GM21526 (cell line): Measurements from ENCODE around the gene ZNF618.

ENCODE experiments used
- ATAC-seq: cut with Tn5 transposase; IDR thresholded peaks from one replicate; pipeline ENCODE4 v1.9.1; 2021; ENCODE audit warnings: moderate library complexity; ENCODE audit not compliant: unreplicated experiment, low FRiP score

ZNF618 gene

DNA sequence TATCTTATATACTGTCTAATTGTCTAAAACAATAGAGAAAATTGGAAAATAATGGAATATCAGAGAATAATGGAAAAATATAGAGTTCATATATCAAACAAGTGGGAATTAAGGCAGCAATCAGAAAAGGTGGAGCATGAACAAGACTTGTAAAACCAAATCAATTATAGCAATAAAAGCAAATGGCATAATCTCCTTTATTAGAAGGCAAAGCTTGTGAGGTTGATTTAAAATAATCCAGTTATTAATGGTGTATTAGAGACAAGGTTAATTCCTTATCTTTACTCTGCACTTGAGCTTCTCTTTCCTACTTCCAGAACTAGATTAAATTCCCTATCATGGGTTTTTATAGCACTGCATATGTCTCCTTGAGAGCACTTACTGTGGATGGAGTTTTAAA is 137.9 kb downstream of the ZNF618 start:
- ATAC-seq: no peak

DNA sequence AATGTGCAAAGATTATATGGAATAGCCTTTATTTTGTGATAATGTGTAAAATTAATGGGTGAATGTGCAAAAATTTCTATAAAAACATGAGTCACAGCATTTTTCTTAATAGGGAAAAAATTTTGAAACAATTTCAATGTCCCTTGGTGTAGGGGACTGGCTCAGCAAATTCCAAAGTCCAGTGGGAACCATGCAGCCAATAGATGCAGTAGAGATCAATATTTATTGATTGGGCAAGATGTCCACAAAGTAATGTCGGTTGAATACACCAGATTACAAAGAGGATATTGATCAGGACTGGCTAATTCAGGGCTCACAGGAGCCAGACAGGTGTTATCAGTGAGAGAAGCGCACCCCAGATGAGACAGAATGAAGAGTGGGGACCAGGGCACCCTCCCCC is 139.5 kb downstream of the ZNF618 start:
- no peak for ATAC-seq

DNA sequence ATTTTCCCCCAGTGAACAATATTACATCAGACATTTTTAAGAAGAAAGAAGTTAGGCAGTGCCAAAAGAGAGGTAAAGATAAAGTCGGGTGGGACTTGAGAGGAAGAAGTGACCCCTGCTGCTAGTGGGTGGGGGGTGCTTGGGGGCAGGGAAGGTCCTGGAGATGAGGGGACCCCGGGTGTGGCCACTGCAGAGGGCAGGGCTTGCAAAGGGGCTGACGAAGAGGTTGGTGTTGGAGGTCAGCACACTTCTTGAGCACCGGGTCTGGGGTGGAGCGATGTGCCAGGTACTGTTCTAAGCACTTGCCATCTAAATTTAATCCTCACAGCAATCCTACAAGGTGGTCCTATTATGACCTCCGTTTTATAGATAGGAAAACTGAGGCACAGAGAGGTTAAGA is 140.0 kb downstream of the ZNF618 start:
- no peak for ATAC-seq

DNA sequence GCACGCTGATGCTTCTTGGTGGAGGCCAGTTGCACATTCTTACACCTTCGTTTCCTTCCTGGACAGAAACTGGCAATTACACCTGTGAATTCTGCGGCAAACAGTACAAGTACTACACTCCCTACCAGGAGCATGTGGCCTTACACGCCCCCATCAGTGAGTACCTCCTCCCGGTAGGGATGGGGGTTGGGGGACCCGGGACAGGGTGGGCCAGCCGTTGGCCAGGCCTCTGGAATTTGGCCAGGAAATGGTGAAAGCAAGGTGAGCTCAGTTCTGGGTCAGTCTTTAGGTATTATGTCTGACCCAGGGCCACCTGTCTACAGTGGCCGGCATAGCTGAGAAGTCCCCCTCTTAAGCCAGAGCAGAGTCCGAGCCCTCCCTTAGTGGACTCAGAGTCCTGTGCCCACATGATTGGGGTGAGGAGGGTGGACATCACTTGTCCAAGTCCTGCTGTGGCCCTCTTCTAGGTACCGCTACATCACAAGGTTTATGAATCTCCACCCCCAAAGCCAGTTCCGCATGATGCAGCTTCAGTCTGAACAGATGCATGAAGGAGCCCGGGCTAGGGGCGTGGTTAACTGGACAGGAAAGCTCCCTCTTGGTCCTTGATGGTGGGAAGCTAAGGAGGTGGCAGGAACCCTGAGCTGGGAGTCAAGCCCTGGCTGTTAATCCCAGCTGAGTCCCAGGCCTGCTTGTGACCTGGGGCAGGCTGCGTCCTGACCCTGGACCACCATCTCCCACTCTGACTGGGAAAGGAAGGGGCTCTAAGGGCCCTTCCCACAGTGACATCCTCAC is 140.7 kb downstream of the ZNF618 start:
- ATAC-seq: no peak

DNA sequence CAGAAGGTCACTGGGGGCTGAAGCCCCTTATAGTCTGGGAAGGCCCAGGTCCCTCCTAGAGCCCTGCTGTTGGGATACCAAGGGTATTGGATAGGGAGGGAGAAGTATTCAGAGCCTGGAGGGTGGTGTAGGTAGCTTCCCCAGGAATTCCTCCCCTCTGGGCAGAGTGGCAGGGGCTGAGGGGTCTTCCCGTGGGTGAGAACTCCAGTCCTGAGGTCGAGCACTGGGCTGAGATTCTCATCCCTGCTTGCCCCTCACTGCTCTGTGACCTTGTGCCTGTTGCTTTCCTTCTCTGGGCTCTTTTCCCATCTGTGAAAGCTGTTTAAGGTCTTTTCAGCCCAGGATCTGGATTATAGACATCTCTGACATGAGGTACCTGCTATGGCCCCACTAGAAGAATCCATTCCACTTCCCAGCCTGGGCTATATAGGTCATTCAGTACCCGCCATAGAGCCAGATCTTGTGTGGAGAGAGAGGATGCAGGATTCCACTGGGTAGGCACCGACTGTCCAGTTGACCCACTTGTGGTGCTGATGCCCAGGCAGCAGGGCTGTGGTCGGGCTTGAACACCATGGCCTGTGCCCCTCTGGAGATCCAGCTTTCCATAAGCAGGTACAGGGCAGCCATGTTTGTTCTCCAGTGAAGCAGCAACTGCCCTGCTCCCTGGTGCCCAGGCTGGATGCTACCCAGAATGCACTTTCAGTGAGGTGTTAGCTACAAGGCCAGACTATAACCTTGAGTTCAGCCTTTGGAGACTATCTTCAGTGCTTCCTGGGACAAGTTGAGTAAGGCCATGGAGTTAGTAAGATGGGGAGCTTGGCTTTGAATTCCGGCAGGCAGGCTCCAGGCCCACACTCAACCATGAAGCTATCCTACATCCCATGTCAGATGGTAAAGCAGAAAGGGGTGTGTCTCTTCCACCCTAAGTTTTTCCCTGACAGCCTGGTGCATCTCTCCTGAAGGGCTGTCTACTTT is 141.9 kb downstream of the ZNF618 start:
- ATAC-seq: no peak

DNA sequence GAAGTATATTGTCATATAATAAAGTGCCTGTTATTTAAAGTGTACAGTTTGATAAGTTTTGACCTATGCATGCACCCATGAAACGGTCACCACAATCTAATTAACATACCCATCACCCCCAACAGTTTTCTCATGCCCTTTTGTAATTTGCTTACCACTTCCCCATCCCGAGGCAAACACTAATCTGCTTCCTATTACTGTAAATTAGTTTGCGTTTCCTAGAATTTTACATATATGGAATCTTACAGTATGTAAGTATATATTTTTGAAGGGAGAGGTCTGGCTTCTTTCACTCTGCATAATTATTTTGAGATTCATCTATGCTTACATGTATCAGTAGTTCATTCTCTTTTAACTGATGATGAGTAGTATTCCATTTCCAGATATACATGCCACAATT is 145.5 kb downstream of the ZNF618 start:
- no peak for ATAC-seq

DNA sequence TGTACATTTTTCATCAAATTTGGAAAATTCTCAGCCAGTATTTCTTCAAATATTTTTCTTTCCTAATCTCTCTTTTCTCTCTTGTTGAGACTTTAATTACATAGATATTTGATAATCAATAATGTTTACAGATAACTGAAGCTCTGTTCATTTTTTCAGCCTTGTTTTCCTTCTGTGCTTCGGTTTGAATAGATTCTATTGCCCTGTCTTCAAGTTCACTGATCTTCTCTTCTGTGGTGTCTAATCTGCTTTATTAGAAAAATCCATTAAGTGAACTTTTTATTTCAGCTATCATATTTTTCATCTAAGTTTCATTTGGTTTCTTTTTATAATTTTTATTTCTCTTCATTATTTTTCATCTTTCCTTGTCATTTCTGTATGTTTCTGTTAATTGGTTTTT is 147.9 kb downstream of the ZNF618 start:
- no peak for ATAC-seq

DNA sequence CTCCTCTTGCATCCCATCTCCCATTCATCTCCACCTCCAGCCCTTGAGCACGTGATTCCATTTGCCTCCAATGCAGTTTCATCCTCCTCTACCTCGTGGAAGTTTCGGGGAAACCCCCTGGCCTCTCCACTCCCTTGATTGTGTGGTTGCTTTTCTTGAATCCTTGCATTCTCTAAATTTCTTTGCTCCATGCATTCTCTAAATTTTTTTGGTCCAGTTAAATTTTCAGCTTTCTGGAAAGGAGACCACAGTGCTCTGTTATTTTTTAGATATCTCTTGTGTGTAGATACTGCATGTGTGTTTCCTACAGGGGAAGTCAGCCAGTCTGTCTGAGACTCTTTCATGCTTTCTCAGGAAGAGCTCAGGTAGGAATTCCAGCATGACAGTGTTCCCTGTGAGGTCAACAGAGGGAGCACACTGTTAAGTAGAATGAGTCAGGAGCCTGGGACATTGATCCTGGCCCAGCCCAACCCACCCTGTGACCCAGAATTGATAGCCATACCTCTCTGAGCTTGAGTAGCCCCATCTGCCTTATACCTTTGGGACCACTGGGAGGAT is 149.2 kb downstream of the ZNF618 start:
- no peak for ATAC-seq

DNA sequence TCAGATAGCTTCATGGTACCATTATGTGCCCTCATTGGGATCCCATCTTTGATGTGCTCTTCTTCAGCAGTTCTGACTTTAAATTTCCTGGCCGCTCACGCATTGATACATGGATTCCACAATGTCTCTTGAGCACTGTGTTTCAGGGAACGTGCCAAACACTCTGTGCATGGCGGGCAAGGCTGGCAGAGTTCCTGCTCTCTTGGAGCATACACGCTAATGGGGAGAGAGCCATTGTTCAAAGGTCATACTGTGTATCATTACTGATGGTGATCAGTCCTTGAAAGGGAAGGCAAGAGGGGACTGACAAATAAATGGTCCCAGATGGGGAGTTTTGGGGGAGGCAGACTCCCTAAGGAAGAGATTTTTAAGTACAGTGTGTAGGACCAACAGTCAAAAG is 149.7 kb downstream of the ZNF618 start:
- no peak for ATAC-seq

DNA sequence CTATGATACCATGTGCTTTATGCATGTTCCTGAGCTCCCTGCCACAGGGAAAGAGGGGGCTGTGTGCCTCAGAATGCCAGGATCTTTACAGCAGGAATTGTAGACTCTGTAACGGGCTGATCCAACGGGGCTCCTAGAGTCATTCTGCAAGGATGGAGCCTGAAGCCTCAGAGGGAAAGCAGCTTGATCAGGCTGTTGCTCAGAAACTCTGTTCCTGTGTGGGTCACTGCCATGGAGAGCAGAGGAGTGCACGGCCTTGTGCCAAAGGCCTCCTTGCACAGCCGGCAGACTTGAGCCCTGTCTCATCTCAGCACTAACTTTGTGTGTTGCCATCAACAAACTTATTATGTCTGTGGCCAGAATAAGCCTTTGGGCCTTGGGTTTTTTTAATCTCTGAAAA is 150.2 kb downstream of the ZNF618 start:
- no peak for ATAC-seq

DNA sequence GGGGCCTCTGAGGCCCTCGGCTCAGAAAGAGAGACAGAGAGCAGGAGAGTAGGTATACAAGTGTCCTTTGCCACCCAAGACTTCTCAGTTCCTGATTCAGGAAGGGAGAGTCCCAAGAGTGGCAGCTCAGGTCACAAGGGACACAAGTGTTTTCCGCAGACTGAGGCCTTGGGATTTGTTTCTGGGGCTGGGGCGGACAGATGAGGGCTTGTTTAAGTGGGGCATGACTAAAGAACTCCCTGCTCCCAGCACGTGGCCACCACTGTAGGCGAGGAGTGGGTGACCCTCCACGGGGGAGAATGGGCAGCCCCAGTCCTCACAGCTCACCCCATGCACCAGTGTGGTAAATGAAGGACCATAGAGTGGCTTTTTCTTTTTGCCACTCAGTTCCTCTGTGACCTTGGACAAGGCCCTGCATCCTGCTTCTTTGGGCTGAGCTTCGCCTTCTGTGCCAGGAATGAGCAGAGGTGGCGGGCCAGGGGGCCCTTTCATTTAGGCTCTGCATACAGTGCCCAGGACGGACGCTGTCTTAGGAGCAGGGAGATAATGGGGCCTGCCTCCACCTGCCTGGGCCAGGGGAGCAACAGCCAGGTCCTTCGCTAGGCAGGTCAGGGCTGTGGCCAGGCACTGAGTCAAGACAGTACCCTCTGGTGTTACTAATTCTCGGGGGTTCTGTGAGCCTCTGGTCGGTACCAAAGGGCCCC is 151.2 kb downstream of the ZNF618 start:
- no peak for ATAC-seq

DNA sequence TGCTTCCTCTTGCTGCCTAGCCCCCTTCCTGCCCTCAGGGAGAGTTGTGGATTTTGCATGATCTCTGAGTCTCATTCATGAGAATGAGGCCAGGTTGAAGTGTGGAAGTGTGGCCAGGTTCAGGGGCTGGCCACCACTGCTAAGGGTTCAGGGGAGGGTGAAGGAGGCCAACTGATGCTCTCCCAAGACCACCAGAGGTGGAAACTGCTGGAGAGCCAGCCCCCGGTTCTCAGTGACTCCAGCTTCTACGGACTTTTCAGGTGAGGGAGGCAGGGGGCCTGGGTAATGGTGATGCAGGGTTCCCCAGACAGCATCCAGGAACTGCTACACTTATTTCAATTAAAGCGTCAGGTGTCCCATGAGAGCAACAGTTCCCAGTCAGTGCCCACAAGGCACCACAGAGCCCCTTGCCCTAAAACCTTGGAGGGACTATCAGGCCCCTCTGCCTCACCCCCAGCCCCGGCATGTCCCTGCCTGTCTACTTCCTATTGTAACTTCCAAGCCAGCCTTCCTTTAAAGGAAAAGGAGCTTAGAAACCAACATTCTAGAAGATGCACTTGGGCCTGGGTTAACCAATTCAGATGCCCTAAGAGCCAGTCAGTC is 151.9 kb downstream of the ZNF618 start:
- no peak for ATAC-seq

DNA sequence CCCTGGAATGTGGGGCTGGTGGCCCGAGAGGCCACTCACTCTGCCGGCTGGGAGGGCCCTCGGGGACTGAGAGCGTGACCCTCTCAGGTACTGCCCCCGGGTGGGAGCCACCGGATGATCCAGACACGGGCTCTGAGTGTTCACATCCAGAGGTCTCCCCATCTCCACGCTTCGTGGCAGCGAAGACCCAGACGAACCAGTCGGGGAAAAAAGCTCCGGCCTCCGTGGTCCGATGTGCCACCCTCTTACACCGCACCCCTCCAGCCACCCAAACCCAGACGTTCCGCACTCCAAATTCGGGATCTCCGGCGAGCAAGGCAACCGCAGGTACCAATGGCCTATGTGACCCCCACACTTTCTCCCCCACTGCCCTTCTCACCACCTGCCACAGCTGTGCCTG is 152.5 kb downstream of the ZNF618 start:
- ATAC-seq: no peak

DNA sequence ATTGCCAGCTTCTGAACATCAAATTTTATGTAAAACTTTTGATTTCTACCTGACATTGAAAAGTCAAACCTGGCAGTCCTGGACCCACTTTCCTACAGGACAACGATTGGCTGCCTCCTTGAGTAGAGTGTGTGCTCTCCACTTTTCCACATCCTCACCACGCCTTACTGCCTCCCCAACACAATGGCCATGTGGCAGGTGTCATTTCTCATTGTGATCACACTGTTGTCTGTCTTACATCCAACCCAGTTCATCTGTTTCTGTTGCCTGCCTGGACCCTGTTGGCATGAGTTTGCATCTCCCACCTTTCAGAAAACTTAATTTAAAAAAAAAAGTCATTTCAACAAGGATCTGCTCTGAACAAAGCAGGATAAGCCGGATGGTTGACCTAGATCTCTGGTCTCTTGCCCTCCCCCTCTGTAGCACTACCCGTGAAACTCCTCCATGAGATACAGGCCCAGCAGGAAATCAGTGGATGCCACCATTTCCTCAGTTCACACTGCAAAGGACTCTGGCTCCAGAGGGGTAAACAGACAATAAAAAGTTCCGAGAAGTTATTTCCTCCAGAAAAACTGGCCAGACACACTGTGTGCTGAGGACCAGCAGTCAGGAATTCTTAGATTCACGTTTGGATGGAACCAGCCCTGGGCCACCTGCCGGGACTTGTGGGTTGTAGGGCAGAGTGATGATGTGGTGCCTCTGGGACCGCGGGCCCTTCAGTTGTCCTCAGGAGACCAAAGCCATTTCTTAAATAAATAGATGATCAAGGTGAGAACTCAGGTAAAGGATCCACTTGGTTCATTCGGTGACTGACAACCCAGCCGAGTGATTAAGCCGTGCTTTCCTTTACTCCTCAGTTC is 153.4 kb downstream of the ZNF618 start:
- no peak for ATAC-seq

DNA sequence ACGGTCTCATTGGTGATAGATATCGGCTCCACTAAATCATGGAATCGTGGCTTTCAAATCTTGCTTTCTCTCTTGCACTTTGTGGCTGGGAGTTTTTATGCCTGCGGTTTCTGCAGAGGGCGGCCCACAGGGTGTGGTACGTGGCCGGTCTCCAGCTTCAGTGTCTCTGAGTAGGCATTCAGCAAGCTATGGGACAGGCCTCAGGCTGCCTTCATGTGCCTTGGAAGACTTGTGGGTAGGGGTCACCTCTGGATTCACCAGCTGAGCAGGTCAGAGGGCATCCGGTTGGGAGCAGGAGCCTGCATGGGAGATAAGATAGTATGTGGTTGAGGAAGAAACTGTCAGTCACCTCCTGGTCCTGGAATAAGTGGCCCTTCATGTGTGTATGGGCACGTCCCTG is 154.3 kb downstream of the ZNF618 start:
- no peak for ATAC-seq

DNA sequence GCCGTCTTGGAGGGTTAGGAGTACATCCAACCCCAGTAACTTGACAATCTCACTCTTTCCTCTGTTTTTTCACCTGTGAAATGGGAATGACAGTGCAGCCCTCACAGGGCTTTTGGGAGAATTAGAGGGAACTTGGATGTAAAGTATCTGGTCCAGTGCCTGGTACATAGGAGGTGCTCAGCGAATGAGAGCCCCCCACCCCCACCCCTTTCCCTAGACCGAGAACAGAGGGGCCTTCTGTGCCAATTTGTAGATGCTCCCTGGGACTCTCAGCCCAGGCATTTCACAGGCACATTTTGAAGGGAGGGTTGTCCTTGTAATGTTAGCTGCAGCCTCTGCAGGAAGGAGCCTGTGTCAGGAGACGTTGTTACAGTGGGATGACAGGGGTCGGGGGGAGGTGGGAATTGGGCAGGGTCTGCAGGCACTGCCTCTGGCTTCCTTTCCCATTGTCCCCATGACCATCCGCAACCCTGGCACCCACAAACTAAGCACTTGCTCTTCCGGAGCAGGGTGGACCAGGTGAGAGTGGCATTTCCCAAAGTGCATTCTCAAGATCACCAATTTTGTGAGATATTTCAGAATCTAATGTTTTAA is 155.0 kb downstream of the ZNF618 start:
- ATAC-seq: no peak

DNA sequence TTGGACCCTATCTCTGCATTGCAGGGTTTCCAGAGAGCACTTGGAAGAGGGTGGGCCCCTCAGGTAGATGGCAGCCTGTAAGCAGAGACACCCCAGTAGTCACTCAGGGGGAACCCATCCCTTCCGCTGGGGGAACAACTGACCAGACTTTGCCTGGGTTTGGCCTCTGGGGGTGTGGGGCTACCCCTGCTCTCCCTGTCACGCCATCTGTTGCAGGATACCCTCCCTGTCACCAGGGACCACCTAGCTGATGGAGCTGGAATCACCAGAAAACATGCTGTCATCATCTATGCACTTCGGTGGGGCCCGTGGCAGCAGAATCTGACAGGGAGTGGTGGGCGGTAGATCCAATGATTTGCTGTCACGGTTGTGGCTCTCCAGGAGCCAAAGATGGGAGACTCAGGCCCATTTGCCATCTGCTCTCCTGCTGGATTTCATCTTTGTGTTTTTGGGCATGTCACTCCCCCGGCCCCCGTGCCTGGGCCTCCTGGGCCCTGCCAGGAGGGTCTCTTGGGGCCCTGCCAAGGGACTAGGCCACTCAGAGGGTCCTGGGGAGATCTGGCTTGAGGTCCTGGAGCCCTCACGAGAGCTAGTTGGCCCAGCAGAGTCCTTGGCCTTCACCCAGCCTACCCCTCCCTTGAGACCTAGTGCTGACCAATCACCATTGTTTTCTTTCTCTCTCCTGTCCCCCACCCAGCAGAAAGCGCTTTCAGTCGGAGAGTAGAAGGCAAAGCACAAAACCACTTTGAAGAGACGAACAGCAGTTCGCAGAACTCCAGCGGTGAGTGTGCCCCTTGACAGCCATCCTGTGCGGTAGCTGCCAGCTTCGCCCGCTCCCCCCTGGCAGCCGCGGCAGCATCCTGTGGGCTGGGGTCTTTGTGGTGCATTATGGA is 156.1 kb downstream of the ZNF618 start:
- no peak for ATAC-seq
